ENCODE measurements around the gene VGLL2.

Gene VGLL2

GRCh38 chr6:117268924-117269323 lies 3.6 kb downstream of the VGLL2 start:
- no peak for DNase-seq (ENCODE audit: low read depth in 4 of 4, low spot score in 1 of 4)

GRCh38 chr6:117269638-117270054 lies 4.3 kb downstream of the VGLL2 start:
- DNase-seq (ENCODE audit: low read depth in 4 of 4, low spot score in 1 of 4): no peak

- no peak for DNase-seq (ENCODE audit: low read depth in 4 of 4, low spot score in 1 of 4)
Measured at GRCh38 chr6:117270055-117270842, 4.9 kb downstream of the VGLL2 start.

GRCh38 chr6:117270843-117271507 lies 5.6 kb downstream of the VGLL2 start:
- DNase-seq (ENCODE audit: low read depth in 4 of 4, low spot score in 1 of 4): no peak

GRCh38 chr6:117272032-117272866 lies 6.9 kb downstream of the VGLL2 start:
- no peak for DNase-seq (ENCODE audit: low read depth in 4 of 4, low spot score in 1 of 4)

GRCh38 chr6:117272891-117273290 lies 7.5 kb downstream of the VGLL2 start:
- DNase-seq (ENCODE audit: low read depth in 4 of 4, low spot score in 1 of 4): no peak

- DNase-seq (ENCODE audit: low read depth in 4 of 4, low spot score in 1 of 4): no peak
Measured at GRCh38 chr6:117275205-117275604, 9.8 kb downstream of the VGLL2 start.

- DNase-seq (ENCODE audit: low read depth in 4 of 4, low spot score in 1 of 4): no peak
Measured at GRCh38 chr6:117275711-117276110, 10.4 kb downstream of the VGLL2 start.

GRCh38 chr6:117276778-117277316 lies 11.5 kb downstream of the VGLL2 start:
- DNase-seq (ENCODE audit: low read depth in 4 of 4, low spot score in 1 of 4): no peak

- DNase-seq (ENCODE audit: low read depth in 4 of 4, low spot score in 1 of 4): no peak
Measured at GRCh38 chr6:117280922-117281321, 15.6 kb downstream of the VGLL2 start.

- DNase-seq (ENCODE audit: low read depth in 4 of 4, low spot score in 1 of 4): no peak
Measured at GRCh38 chr6:117288083-117288715, 22.8 kb downstream of the VGLL2 start.

GRCh38 chr6:117290173-117290846 lies 25.0 kb downstream of the VGLL2 start:
- no peak for DNase-seq (ENCODE audit: low read depth in 4 of 4, low spot score in 1 of 4)

GRCh38 chr6:117298941-117299340 lies 33.6 kb downstream of the VGLL2 start:
- no peak for DNase-seq (ENCODE audit: low read depth in 4 of 4, low spot score in 1 of 4)

GRCh38 chr6:117303323-117303722 lies 38.0 kb downstream of the VGLL2 start:
- DNase-seq (ENCODE audit: low read depth in 4 of 4, low spot score in 1 of 4): no peak

GRCh38 chr6:117304446-117304845 lies 39.1 kb downstream of the VGLL2 start:
- no peak for DNase-seq (ENCODE audit: low read depth in 4 of 4, low spot score in 1 of 4)

- no peak for DNase-seq (ENCODE audit: low read depth in 4 of 4, low spot score in 1 of 4)
Measured at GRCh38 chr6:117306227-117306790, 41.0 kb downstream of the VGLL2 start.

GRCh38 chr6:117307655-117308054 lies 42.3 kb downstream of the VGLL2 start:
- no peak for DNase-seq (ENCODE audit: low read depth in 4 of 4, low spot score in 1 of 4)

- no peak for DNase-seq (ENCODE audit: low read depth in 4 of 4, low spot score in 1 of 4)
Measured at GRCh38 chr6:117309069-117309468, 43.7 kb downstream of the VGLL2 start.

- no peak for DNase-seq (ENCODE audit: low read depth in 4 of 4, low spot score in 1 of 4)
Measured at GRCh38 chr6:117309611-117310010, 44.3 kb downstream of the VGLL2 start.

GRCh38 chr6:117311310-117311709 lies 46.0 kb downstream of the VGLL2 start:
- no peak for DNase-seq (ENCODE audit: low read depth in 4 of 4, low spot score in 1 of 4)
